H1 (cell line): ENCODE results near the gene MELTF. TPM values are rescaled to one million over a fixed set of nuclear protein-coding genes. Genes with fewer than 3 reads are reported as not detected.

Source experiments
- CTCF ChIA-PET: fragments of 300-600 bp; sonication (Branson Sonifier 250); formaldehyde crosslinking; loops from one replicate; lab custom pipeline; 2021; ENCODE audit not compliant: partially characterized antibody; lab: Charles Lee
- POLR2A ChIA-PET: fragments of 300-600 bp; sonication (Branson Sonifier 250); formaldehyde crosslinking; loops from one replicate; lab custom pipeline; 2021; ENCODE audit warnings: inconsistent platforms; ENCODE audit not compliant: partially characterized antibody; lab: Charles Lee
- DNase-seq, 2 experiments: peaks; one replicate each; pipeline versions ENCODE4 v3.0.0 to v3.0.0-alpha.2; 2010 to 2022; ENCODE audit warnings: low spot score in 2 of 2, low read depth in 1 of 2, mixed read lengths in 1 of 2
- FAIRE-seq: peaks from 2 replicates; lab custom pipeline; 2011; peaks lifted over from hg19 to GRCh38; lab: Jason Lieb, UNC
- H2AFZ ChIP-seq: 2 replicates; pipeline ENCODE4 v1.8.1; 2012; ENCODE audit warnings: low read length, inconsistent platforms
- H2AK5ac ChIP-seq: 2 replicates; pipeline ENCODE4 v1.6.1; 2013; ENCODE audit warnings: low read depth, low read length
- H2BK120ac ChIP-seq: replicated peaks from 2 replicates; pipeline ENCODE3; 2013; ENCODE audit warnings: low read depth, low read length, inconsistent platforms
- H2BK12ac ChIP-seq: 2 replicates; pipeline ENCODE4 v1.6.1; 2013; ENCODE audit warnings: low read depth, low read length
- H2BK15ac ChIP-seq: 2 replicates; pipeline ENCODE4 v1.6.1; 2013; ENCODE audit warnings: low read length
- H2BK20ac ChIP-seq: 2 replicates; pipeline ENCODE4 v1.6.1; 2013; ENCODE audit warnings: low read length
- H2BK5ac ChIP-seq: 2 replicates; pipeline ENCODE4 v1.6.1; 2013; ENCODE audit warnings: low read depth, low read length
- H3K14ac ChIP-seq: 2 replicates; pipeline ENCODE4 v1.6.1; 2013; ENCODE audit warnings: inconsistent platforms; ENCODE audit not compliant: insufficient read length
- H3K18ac ChIP-seq: 2 replicates; pipeline ENCODE4 v1.6.1; 2013; ENCODE audit warnings: low read length; ENCODE audit errors: extremely low read depth
- H3K23ac ChIP-seq: 2 replicates; pipeline ENCODE4 v1.6.1; 2013; ENCODE audit warnings: inconsistent platforms; ENCODE audit not compliant: insufficient read length
- H3K23me2 ChIP-seq: 2 replicates; pipeline ENCODE4 v1.6.1; 2013; ENCODE audit warnings: low read depth, low read length
- H3K27ac ChIP-seq: 2 replicates; pipeline ENCODE4 v1.6.1; 2011; ENCODE audit warnings: low read depth, low read length, inconsistent platforms
- H3K27me3 ChIP-seq, 4 experiments: replicated peaks in 1 of 4; 1 replicate in 1 of 4; 2 replicates in 3 of 4; pipeline versions ENCODE4 v1.6.1 to v1.8.1; 2011 to 2013; ENCODE audit warnings: low read length in 3 of 4, mild to moderate bottlenecking in 3 of 4, inconsistent platforms in 2 of 4, mixed read lengths in 2 of 4, moderate library complexity in 1 of 4; ENCODE audit not compliant: control insufficient read depth in 3 of 4, insufficient read depth in 3 of 4; ENCODE audit errors: extremely low read depth in 1 of 4
- H3K36me3 ChIP-seq, 4 experiments: 2 replicates each; pipeline versions ENCODE4 v1.6.1 to v1.8.1; 2011 to 2013; ENCODE audit warnings: mild to moderate bottlenecking in 4 of 4, low read length in 3 of 4, moderate library complexity in 2 of 4, control low read depth in 1 of 4, inconsistent platforms in 1 of 4; ENCODE audit not compliant: insufficient read depth in 4 of 4, control insufficient read depth in 2 of 4
- H3K4ac ChIP-seq: replicated peaks from 2 replicates; pipeline ENCODE3; 2013; ENCODE audit warnings: low read length, low read depth, mixed read lengths, inconsistent platforms; ENCODE audit not compliant: insufficient read length
- H3K4me1 ChIP-seq, 4 experiments: replicated peaks in 1 of 4; 1 replicate in 1 of 4; 2 replicates in 3 of 4; pipeline versions ENCODE4 v1.6.1 to v1.8.1; 2011 to 2013; ENCODE audit warnings: low read length in 3 of 4, inconsistent platforms in 2 of 4, mixed read lengths in 1 of 4; ENCODE audit not compliant: insufficient read depth in 4 of 4, control insufficient read depth in 3 of 4
- H3K4me2 ChIP-seq, 2 experiments: 2 replicates each; pipeline versions ENCODE4 v1.6.1 to v1.8.1; 2011 to 2013; ENCODE audit warnings: low read depth in 2 of 2, low read length in 2 of 2, control low read depth in 1 of 2, inconsistent platforms in 1 of 2, mild to moderate bottlenecking in 1 of 2; ENCODE audit not compliant: insufficient read depth in 1 of 2
- H3K4me3 ChIP-seq, 4 experiments: fragments of 200-600, 300-600 bp in 1 of 4; sonication (generic), shearing (Covaris generic), sonication (Bioruptor Twin) in 1 of 4; 2 replicates each; pipeline versions ENCODE4 v1.5.1 to v1.8.1; 2011 to 2016; ENCODE audit warnings: low read length in 4 of 4, low read depth in 3 of 4, control low read depth in 2 of 4, inconsistent platforms in 2 of 4, mild to moderate bottlenecking in 2 of 4, mixed read lengths in 1 of 4, moderate library complexity in 1 of 4; ENCODE audit not compliant: insufficient read depth in 2 of 4; ENCODE audit errors: extremely low read depth in 1 of 4
- H3K56ac ChIP-seq: replicated peaks from 2 replicates; pipeline ENCODE3; 2013; ENCODE audit warnings: low read depth, mild to moderate bottlenecking, mixed read lengths, low read length, inconsistent platforms; ENCODE audit not compliant: insufficient read length
- H3K79me1 ChIP-seq: 2 replicates; pipeline ENCODE4 v1.6.1; 2013; ENCODE audit warnings: low read depth, low read length, control low read depth
- H3K79me2 ChIP-seq, 2 experiments: 2 replicates each; pipeline versions ENCODE4 v1.6.1 to v1.8.1; 2012 to 2013; ENCODE audit warnings: low read length in 2 of 2, mild to moderate bottlenecking in 2 of 2, inconsistent platforms in 1 of 2; ENCODE audit not compliant: insufficient read depth in 2 of 2, control insufficient read depth in 1 of 2
- H3K9ac ChIP-seq, 4 experiments: replicated peaks in 1 of 4; 1 replicate in 1 of 4; 2 replicates in 3 of 4; pipeline versions ENCODE4 v1.6.1 to v1.8.1; 2011 to 2013; ENCODE audit warnings: low read depth in 3 of 4, low read length in 3 of 4, control low read depth in 2 of 4, mild to moderate bottlenecking in 2 of 4, moderate library complexity in 2 of 4, inconsistent platforms in 1 of 4; ENCODE audit errors: extremely low read depth in 1 of 4
- H3K9me3 ChIP-seq, 2 experiments: 2 replicates each; pipeline versions ENCODE4 v1.6.1 to v1.8.1; 2012 to 2013; ENCODE audit warnings: mild to moderate bottlenecking in 2 of 2, moderate library complexity in 2 of 2, control low read depth in 1 of 2, inconsistent platforms in 1 of 2, low read depth in 1 of 2, low read length in 1 of 2, mixed read lengths in 1 of 2; ENCODE audit not compliant: insufficient read depth in 2 of 2
- H4K20me1 ChIP-seq, 2 experiments: replicated peaks in 1 of 2; 2 replicates each; pipeline versions ENCODE3 to v1.8.1; 2011 to 2013; ENCODE audit warnings: inconsistent platforms in 2 of 2, low read length in 2 of 2, mild to moderate bottlenecking in 1 of 2; ENCODE audit not compliant: insufficient read depth in 2 of 2, control insufficient read depth in 1 of 2
- H4K5ac ChIP-seq: 2 replicates; pipeline ENCODE4 v1.6.1; 2013; ENCODE audit warnings: low read length, low read depth, mixed read lengths, inconsistent platforms; ENCODE audit not compliant: insufficient read length
- H4K8ac ChIP-seq: 2 replicates; pipeline ENCODE4 v1.8.0; 2013; ENCODE audit warnings: mild to moderate bottlenecking, moderate library complexity, low read length, inconsistent platforms; ENCODE audit not compliant: insufficient read depth; ENCODE audit errors: extremely low read depth
- H4K91ac ChIP-seq: replicated peaks from 2 replicates; pipeline ENCODE3; 2013; ENCODE audit warnings: low read length, mixed read lengths, inconsistent platforms; ENCODE audit not compliant: insufficient read length
- BACH1 ChIP-seq: IDR thresholded peaks from 2 replicates; pipeline ENCODE4 v1.6.1; 2012; ENCODE audit warnings: low read length, improper control_type of control experiment
- BCL11A ChIP-seq, 2 experiments: IDR thresholded peaks; one replicate each; pipeline ENCODE4 v1.6.1; 2011; ENCODE audit warnings: low read depth in 2 of 2, low read length in 2 of 2, mild to moderate bottlenecking in 2 of 2
- CBX5 ChIP-seq: fragments of 300-800, 300-1000 bp; sonication (generic); IDR thresholded peaks from 2 replicates; pipeline ENCODE4 v1.7.1; 2016; ENCODE audit warnings: antibody characterized with exemption, low read length, low read depth
- RNF2 ChIP-seq: fragments of 200-900, 300-1000 bp; sonication (generic); IDR thresholded peaks from 2 replicates; pipeline ENCODE4 v1.7.1; 2016; ENCODE audit warnings: borderline replicate concordance, low read depth, mild to moderate bottlenecking, antibody characterized with exemption, low read length; ENCODE audit not compliant: poor library complexity, severe bottlenecking; ENCODE audit errors: missing control alignments
- SIRT6 ChIP-seq: IDR thresholded peaks from one replicate; pipeline ENCODE4 v1.7.1; 2012; ENCODE audit warnings: low read length, inconsistent platforms
- TAF7 ChIP-seq: optimal IDR thresholded peaks from 2 replicates; pipeline ENCODE3; 2011; ENCODE audit warnings: low read depth, mild to moderate bottlenecking, inconsistent platforms, low read length, moderate library complexity, borderline replicate concordance
- WGBS, 2 experiments: shearing (Covaris generic) in 1 of 2; methylation state at CpG; one replicate each; pipeline versions ENCODE4 v1.1.6 to v1.1.7; 2013 to 2015; ENCODE audit warnings: low lambda C conversion rate in 2 of 2, mixed read lengths in 2 of 2, inconsistent platforms in 1 of 2, low coverage in 1 of 2, missing lambda C conversion rate in 1 of 2; ENCODE audit not compliant: insufficient replicate concordance in 2 of 2, insufficient coverage in 1 of 2, insufficient read length in 1 of 2; ENCODE audit errors: extremely low coverage in 1 of 2, missing lambda C conversion rate in 1 of 2; 5-methylcytosine and 5-hydroxymethylcytosine counted together
- polyA plus RNA-seq, 7 experiments: library from polyadenylated mRNA; depleted of rRNA in 3 of 7; stranded (reverse) in 5 of 7; unstranded in 2 of 7; fragments of >200 nt in 5 of 7; fragments of 200-250 nt in 2 of 7; gene quantifications; 1 replicate in 5 of 7; 2 replicates in 1 of 7; 4 replicates in 1 of 7; pipeline versions ENCODE4 v1.2.1 to v1.2.3, GENCODE V29; 2011 to 2013; ENCODE audit warnings: missing spikeins in 2 of 7, mixed read lengths in 2 of 7
- total RNA-seq: library from RNA; stranded (reverse); fragmentation: NEBNext Ultra II Directional; extraction: Animal tissue kit (Norgen Biotek cat#: 25700); gene quantifications from 2 replicates; pipeline ENCODE4 v1.2.1, GENCODE V29; 2021

MELTF gene
- total and polyA plus RNA-seq, 2 of the 8 experiments (the other 6 are each of a cell fraction or from before 2014, with no cell fraction given) = 1.7 to 3.5 TPM

DNA sequence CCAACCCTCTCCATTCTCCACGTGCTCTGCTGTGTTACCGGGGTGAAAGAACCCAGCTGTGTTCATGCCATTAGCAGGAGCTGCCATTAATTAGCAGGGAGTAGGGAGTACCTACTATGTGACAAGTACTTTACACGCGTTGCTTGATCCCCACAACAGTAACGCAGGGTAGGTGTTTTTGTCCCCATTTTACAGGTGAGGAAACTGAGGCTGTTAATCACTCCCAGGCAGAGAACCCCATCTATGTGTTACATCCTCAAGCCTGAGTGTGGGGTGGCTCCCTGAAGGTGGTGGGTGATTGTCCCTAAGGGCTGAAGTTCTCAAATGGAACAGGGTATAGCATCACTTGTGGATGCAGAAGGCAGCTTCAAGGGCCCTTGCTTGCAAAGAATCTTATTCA is 22.8 kb downstream of the MELTF start:
- Histone ChIP-seq H3K23me2 (peaks cover 6% of the 10 kb centered on the region), H3K36me3 (no peaks in the 10 kb centered on the region), H3K56ac (no peak overlapping the region), H3K18ac (no peak overlapping the region), H3K9ac (no peak overlapping the region), H3K79me1 (no peaks in the 10 kb centered on the region), H4K8ac (no peak overlapping the region), H3K9me3 (no peaks in the 10 kb centered on the region), H3K23ac (no peak overlapping the region), H3K4ac (no peak overlapping the region), H3K4me1 (peaks cover 3 to 10% (median 6%) of the 10 kb centered on the region in 4 experiments), H3K4me3 (no peak overlapping the region), H2BK20ac (no peak overlapping the region), H2BK120ac (no peak overlapping the region), H3K27me3 (peaks cover 0 to 17% (median 15%) of the 10 kb centered on the region in 4 experiments; a peak in 6 of 7 replicates), H3K27ac (no peak overlapping the region), H2AK5ac (no peak overlapping the region), H4K91ac (no peak overlapping the region), H3K79me2 (no peaks in the 10 kb centered on the region), H2BK5ac (no peak overlapping the region), H3K14ac (no peak overlapping the region), H4K20me1 (no peaks in the 10 kb centered on the region), H4K5ac (no peak overlapping the region), H2BK15ac (no peak overlapping the region), H2AFZ (no peak overlapping the region), H2BK12ac (no peak overlapping the region), H3K4me2 (no peak overlapping the region)
- DNase-seq (no peak), FAIRE-seq (no peak)
- 85% methylated on average over 5 of the region's 5 CpGs; no CpG with 5 or more reads in 1 of the 2 experiments for WGBS, 2 experiments
- no peak for TF ChIP-seq TAF7
- TF ChIP-seq BCL11A (IDR thresholded peaks at IDR 0.05; ENCODE audit: low read depth in 2 of 2, low read length in 2 of 2) = no peak
- TF ChIP-seq BACH1 = no peak
- no peak for TF ChIP-seq SIRT6
- TF ChIP-seq RNF2 = no peak
- no peak for TF ChIP-seq CBX5
- ChIA-PET CTCF (interaction anchor here (0.8 to 19.7 kb wide), 6 partner anchors 8 to 505 kb away, joined by 3 to 245 read pairs (median 3); partner anchors contain the start of gene MELTF), POLR2A (interaction anchor here (1.3 to 2.0 kb wide), 4 partner anchors 12 to 24 kb away, joined by 3 to 5 read pairs (median 4); no protein-coding TSS in a partner anchor)
